Left cardiac atrium (tissue), 4 donors: Measurements from ENCODE around the gene SMC4. TPM values are rescaled to one million over a fixed set of nuclear protein-coding genes. Genes with fewer than 3 reads are reported as not detected.

ENCODE experiments used
- ATAC-seq, 2 donors: fragments of 200-7000 bp; cut with Tn5 transposase; one replicate each; pipeline ENCODE4 v1.9.1; 2020; ENCODE audit warnings: mild to moderate bottlenecking in 2 of 2, moderate library complexity in 2 of 2
- DNase-seq: peaks from one replicate; pipeline ENCODE4 v3.0.0-alpha.2; 2020
- intact Hi-C, 2 donors: fragments of 100-400 bp; cut with DNase I; formaldehyde crosslinking; loops; one replicate each; pipeline versions ENCODE4 v1.14.1 to v1.15.1; 2022 to 2023
- microRNA-seq, 2 donors: library from miRNA; unstranded; fragments of <30 nt; microRNA quantifications; one replicate each; pipeline ENCODE4 v1.2.0, GENCODE V29; 2020
- total RNA-seq, 2 donors: library from RNA; stranded (reverse); fragmentation: NEBNext Ultra II Directional; extraction: Animal tissue kit (Norgen Biotek cat#: 25700); gene quantifications; one replicate each; pipeline ENCODE4 v1.2.1, GENCODE V29; 2021
- donor health status: DM: no; HTN: yes; CAD: no.
- donor health status: DM: no; HTN: yes; CAD: no; lungs with severe emphysema.
- donor health status: DM: yes; HTN: yes; CAD: no.
- donor health status: Dilated cardiomyopathy.

The SMC4 gene
- total RNA-seq, 2 donors from 2014 or later, result 11.1 to 19.4 TPM

- intact Hi-C loops, result no loop called here
- ATAC-seq (no peak), DNase-seq (no peak)
These were observed 65.5 kb downstream of the SMC4 start for GRCh38 chr3:160464971-160465370.

DNA sequence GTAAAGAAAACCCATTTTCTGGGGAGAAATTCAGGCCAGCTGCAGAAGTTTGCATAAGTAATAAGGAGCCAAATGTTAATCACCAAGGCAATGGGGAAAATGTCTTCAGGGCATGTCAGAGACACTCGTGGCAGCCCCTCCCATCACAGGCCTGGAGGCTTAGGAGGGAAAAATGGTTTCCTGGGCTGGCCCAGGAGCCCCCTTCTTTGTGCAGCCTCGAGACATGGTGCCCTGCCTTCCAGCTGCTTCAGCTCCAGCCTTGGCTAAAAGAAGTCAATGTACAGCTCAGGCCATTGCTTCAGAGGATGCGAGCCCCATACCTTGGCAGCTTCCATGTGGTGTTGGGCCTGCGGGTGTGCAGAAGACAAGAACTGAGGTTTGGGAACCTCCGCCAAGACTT, 70.7 kb downstream of the SMC4 start:
- intact Hi-C loops, result no loop called here
- ATAC-seq, result no peak
- no peak for DNase-seq

- intact Hi-C loops, result no loop called here
These were observed 72.4 kb downstream of the SMC4 start for GRCh38 chr3:160471892-160472291.

DNA sequence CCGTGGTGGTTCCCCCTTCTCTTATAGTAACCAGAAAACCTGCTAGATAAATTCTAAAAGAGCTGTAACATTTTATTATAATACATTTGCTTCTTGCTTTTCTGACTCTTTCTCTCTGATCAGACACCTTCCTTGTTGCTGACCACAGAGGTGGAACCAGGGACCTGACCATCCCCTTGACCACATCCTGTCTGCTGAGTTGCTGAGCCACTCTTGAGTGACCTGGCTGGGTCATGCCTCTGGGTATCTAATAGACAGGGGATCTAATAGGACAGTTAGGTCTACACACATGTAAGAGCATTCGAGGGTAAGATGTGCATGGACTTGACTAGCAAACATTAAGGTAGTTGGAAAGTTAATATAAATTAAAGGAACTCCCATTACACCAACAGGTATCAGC, 72.9 kb downstream of the SMC4 start:
- intact Hi-C loops, result no loop called here
- DNase-seq, result no peak
- no peak for ATAC-seq

More at GRCh38 chr3:160471892-160472291, 72.4 kb downstream of the SMC4 start:
- DNase-seq (no peak), ATAC-seq (no peak)

DNA sequence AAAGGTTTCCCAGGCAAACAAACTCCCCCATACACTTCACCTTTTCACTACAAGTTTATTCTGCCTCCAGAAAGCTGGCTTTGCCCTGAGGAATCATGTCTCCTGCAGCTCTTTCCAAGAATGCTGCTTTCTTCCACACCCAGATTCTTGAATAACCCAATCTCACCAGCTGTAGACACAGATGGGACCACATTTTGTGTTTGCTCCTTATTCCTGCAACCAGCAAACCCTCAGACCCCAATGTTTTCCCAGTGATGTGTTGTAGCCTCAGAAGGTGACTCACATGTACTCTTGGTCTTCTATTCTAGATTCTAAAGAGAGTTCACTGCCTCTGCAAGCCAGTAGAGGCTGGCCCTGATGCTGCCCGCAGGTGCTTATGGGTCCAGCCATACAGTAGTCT, 73.8 kb downstream of the SMC4 start:
- intact Hi-C loops, result no loop called here
- DNase-seq (no peak), ATAC-seq (no peak)

GRCh38 chr3:160473978-160474377, 74.5 kb downstream of the SMC4 start:
- intact Hi-C loops, result no loop called here
- no peak for ATAC-seq
- no peak for DNase-seq

DNA sequence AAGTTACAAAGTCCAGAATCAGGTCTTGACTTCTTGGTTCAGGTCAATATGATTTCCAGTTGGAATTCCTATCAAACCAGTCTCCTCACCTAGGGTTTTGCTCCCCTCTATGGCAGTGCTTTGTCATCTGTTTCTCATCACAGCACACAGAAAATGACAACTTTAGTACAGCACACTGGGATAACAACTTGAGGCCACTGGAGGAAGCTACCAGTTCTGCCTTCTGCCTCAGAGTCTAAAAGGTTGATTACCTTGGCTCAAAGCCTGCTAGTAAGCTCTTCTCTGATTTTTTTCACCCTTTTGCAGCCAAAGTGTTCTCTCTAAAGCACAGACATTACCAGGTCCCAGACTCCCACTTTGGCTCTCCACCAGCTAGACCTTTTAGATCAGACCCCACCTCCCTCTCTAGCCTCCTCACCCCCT, 75.0 kb downstream of the SMC4 start:
- intact Hi-C loops, result no loop called here
- ATAC-seq (no peak), DNase-seq (no peak)

DNA sequence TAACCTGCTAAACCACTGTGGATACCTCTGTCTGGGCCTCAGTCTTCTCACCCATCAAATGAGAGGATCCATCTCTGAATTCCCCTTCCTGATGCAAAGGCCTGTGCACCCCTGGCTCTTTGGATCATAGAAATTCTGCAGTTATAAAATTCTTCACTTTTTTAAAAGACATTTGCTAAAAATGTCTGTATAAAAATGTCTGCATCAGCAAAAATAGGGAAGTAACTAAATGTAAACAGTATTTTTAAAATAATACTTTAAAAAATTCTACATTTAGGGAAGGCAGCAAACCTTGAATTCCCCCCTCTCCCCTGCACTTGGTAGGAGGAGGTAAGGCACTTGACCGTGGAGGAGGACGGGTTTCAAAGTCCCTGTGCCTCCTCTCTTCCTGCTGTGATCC, 75.7 kb downstream of the SMC4 start:
- ATAC-seq (no peak), DNase-seq (no peak)
- intact Hi-C loops, result no loop called here

DNA sequence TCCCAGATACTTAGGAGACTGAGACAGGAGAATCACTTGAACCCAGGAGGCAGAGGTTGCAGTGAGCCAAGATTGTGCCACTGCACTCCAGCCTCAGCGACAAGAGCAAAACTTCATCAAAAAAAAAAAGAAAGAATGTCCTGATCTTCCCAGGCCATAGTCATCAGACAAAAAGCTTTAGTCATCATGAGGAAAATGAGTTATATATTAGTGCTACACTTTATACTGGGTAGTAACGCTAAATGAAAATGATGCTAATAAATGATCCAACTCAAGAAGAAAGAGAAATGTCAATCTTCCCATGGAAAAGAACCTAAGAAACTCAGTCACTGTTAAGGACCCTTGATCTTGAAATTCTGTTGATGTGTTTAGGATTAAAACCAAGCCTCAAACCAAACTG, 76.4 kb downstream of the SMC4 start:
- ATAC-seq (no peak), DNase-seq (no peak)
- intact Hi-C loops, result no loop called here

GRCh38 chr3:160477750-160478149, 78.3 kb downstream of the SMC4 start:
- intact Hi-C loops, result no loop called here
- DNase-seq (no peak), ATAC-seq (no peak)

- ATAC-seq (no peak), DNase-seq (no peak)
- intact Hi-C loops, result no loop called here
These were observed 78.9 kb downstream of the SMC4 start for GRCh38 chr3:160478338-160478737.

DNA sequence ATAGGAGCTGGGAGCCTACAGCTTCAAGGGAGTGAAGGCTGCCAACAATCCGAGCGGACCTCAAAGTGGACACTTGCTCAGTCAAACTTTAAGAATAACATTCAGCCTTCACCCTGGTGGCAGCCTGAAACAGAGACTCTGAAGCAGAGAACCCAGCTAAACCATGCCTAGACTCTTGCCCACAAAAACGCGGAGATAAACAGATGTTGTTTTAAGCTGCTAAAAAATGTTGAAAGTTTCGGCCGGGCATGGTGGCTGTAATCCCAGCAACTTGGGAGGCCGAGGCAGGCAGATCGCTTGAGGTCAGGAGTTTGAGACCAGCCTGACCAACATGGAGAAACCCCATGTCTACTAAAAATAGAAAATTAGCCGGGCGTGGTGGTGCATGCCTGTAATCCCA, 79.9 kb downstream of the SMC4 start:
- intact Hi-C loops, result no loop called here
- DNase-seq (no peak), ATAC-seq (no peak)

DNA sequence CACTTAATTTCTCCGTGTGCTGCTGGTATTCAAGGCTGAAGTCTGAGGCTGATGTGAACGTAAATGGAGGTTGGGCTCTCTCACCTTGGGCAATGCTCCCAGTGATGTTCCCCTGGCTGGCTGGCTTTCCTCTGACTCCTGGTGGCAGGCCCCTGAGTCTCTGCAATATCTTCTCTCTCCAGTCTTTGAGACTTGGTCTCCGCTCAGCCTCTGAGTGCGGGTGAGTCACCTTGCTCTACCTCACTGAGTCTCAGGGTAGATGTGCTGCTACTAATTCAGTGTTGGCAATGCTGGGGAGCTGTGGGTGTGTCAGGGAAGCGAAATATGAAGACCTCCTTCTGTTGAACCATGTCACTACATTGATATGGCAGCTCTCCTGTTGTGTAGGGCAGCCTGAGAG, 81.5 kb downstream of the SMC4 start:
- DNase-seq (no peak), ATAC-seq (no peak)
- intact Hi-C loops, result no loop called here

DNA sequence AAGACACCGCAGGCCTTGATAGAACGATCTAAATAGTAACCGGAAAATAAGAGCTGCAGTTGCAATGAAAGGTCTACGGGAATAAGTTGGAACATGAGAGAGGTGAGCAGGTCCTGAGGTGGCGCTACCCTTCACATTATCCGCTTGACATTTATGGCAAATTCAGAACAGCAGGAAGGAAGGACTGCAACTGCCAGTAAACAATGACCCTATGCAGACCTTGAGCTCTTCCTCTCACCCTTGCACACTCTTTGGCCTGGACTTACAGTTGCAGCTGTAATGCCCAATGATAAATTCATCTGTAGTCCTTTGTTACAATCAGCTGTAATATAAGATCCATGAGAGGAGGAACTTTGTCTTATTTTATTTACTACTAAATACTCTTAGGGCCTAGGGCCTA, 82.4 kb downstream of the SMC4 start:
- ATAC-seq (no peak), DNase-seq (no peak)
- intact Hi-C loops, result no loop called here

DNA sequence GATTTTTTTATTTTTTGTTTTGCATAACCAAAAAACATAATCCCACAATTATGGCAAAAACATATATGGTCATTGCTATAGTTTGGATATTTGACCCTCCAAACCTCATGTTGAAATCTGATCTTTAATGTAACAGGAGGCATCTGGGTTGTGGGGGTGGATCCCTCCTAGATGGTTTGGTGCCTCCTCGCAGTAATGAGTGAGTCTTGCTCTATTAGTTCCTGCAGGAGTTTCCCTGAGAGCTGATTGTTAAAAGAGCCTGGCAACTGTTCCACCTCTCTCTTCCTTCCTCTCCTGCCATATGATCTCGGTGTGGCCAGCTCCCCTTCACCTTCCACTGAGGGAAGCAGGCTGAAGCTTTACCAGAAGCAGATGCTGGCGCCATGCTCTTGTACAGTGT, 83.3 kb downstream of the SMC4 start:
- ATAC-seq (no peak), DNase-seq (no peak)
- intact Hi-C loops, result no loop called here

Small RNAs within 50 kb of the gene (microRNA-seq; reads per million reads assigned to microRNA genes)
- 442 to 870 reads per million in 2 donors for gene MIR15B
- 403 to 590 reads per million in 2 donors for gene MIR16-2

Other genes with a start within 250 kb of the SMC4 start
- gene C3orf80, start 174.2 kb upstream of the SMC4 start, total RNA-seq, result under 1 TPM; 0.47 to 0.81 TPM
- gene IFT80, start 425 bp upstream of the SMC4 start, total RNA-seq, result 10 to 100 TPM; 11.6 to 13.6 TPM
- gene TRIM59, start 50.1 kb downstream of the SMC4 start, total RNA-seq, result under 1 TPM; 0.50 to 0.76 TPM
- gene KPNA4, start 165.9 kb downstream of the SMC4 start, total RNA-seq, result 10 to 100 TPM; 88.2 to 95.7 TPM